D721Med (cell line): Measurements from ENCODE around the gene MYO1B.

ENCODE experiments used
- DNase-seq: peaks from one replicate; pipeline ENCODE4 v3.0.0; 2011; ENCODE audit warnings: low spot score; ENCODE audit not compliant: insufficient read length
- FAIRE-seq: peaks from 2 replicates; lab custom pipeline; 2011; peaks lifted over from hg19 to GRCh38; lab: Jason Lieb, UNC
- CTCF ChIP-seq: IDR thresholded peaks from 2 replicates; pipeline ENCODE4 v1.5.1; 2012; ENCODE audit warnings: mild to moderate bottlenecking, control low read depth; ENCODE audit not compliant: insufficient read depth; ENCODE audit errors: missing control alignments

MYO1B gene

GRCh38 chr2:191341436-191341835 is 96.2 kb downstream of the MYO1B start:
- FAIRE-seq (no peak), DNase-seq (no peak)
- TF ChIP-seq CTCF: no peak

- FAIRE-seq: no peak
- no peak for TF ChIP-seq CTCF
- no peak for DNase-seq
Measured at GRCh38 chr2:191343796-191344338, 98.7 kb downstream of the MYO1B start.

GRCh38 chr2:191345788-191346187 is 100.6 kb downstream of the MYO1B start:
- no peak for TF ChIP-seq CTCF
- DNase-seq: no peak
- no peak for FAIRE-seq

- no peak for TF ChIP-seq CTCF
- peak; percentile 20 for DNase-seq
- peak; percentile 21 for FAIRE-seq
Measured at GRCh38 chr2:191347154-191347553, 102.0 kb downstream of the MYO1B start.

- TF ChIP-seq CTCF: no peak
- FAIRE-seq: no peak
- DNase-seq: no peak
Measured at GRCh38 chr2:191347881-191348280, 102.7 kb downstream of the MYO1B start.

- TF ChIP-seq CTCF: no peak
- FAIRE-seq (no peak), DNase-seq (no peak)
Measured at GRCh38 chr2:191349990-191350389, 104.8 kb downstream of the MYO1B start.

GRCh38 chr2:191350826-191351225 is 105.6 kb downstream of the MYO1B start:
- no peak for FAIRE-seq
- TF ChIP-seq CTCF: no peak
- DNase-seq: no peak
